NCI-H128 (cell line): ENCODE measurements around the gene PTGES2.

Source experiments
- DNase-seq: peaks from one replicate; lab custom pipeline; 2025; ENCODE audit not compliant: unreplicated experiment; lab: John Stamatoyannopoulos, UW

PTGES2 gene

DNA sequence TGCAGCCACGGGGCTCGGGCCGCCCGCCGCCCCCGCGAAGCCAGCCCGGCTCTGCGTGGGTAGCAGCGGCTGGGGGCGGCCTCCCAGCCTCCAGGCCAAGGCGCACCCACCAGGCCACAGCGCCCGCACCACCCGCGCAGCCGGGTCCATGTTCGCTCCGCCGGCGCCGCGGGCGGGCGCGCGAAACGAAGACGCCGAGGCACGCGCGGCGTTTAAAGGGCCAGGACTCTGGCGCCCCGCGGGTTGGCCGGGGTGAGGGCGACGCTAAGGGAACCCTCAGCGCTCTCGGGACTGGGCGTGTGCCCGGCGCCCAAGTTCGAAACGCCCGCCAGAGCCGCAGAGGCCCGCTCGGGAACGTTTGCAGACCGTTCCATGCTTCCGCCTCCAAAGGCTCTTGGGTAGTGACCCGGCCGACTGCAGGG, at the start of gene PTGES2:
PTGES2 (minus strand) TSS at position 162 of the 422 bp plus-strand sequence; CDS start at position 150, 12 bp downstream.
- peak; percentile 48 for DNase-seq

DNA sequence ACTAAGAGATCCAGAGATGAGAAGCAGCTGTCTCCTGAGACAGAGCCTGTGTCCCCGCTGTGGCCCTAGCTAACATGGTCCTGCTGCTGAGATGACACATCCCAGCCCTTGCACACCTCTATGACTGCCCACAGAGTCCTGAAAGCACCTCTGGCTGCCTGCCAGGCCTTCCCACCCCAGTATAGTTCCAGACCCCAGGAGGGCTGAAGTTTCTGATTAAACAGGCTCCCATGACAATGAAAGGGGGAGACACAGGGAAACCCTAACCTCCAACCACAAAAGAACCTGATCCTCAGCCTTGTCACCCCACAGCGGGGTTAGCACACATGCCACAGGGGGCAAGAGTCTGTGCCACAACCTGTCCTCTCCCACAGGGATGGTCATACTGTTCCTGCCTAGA, 48.2 kb upstream of the PTGES2 start:
- DNase-seq, result no peak

DNA sequence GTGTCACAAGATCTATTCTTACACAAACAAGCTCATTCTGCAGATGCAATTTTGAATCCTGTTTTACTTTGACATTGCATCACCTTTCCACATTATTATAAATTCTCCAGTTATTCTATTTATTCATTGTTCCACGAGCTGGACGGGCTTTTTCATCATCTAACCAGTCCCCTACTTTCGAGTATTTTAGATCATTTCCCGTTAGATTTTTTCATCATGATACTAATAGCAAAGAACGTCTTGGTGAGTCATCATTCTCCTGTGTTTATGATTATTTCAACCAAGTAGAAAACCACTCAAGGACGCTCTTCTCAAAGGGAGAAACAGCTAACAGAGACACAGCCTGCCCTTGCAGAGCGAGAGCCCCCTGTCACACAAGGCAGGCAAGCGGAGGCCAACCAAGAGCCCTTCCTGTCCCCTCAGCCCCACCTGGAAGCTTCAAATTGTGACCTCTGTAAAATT, 47.6 kb upstream of the PTGES2 start:
- no peak for DNase-seq

DNA sequence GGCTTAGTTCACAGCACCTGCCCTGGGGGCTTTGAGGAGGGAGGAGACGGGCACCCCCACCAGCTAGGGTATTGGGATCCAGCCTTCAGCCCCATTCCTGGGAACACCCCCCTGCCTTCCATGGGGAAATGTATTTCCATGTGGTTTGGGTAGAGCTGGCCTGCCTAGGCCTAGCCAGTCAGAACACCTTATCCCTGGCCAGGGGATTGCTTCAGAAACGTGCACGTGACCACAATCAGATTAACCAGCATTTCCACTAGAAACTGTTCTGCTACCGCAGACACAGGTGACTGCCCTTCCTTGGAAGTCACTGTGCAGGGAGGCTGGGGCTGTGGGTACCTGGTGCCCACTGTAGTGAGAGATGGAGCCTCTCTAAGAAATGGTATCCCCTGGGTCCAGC, 46.5 kb upstream of the PTGES2 start:
- DNase-seq, result no peak

DNA sequence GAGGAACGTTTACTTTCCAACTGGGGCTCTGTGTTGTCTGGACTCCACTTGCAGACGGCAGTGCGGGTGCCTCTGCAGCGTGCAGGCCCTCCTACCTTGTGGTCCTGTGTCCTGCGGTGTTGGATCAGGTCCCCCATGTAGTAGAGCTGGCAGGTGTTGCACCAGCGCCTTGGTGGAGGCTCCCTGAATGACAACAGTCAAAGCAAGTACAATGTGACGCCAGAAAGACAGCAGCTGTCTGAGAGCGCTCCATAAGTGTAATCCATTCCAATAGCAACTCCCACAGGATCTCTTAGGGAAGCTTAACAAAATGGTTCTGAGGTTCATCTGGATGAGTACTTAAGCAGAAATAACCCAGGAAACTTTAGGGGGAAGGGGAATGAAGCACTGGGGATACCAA, 42.4 kb upstream of the PTGES2 start:
- no peak for DNase-seq

DNA sequence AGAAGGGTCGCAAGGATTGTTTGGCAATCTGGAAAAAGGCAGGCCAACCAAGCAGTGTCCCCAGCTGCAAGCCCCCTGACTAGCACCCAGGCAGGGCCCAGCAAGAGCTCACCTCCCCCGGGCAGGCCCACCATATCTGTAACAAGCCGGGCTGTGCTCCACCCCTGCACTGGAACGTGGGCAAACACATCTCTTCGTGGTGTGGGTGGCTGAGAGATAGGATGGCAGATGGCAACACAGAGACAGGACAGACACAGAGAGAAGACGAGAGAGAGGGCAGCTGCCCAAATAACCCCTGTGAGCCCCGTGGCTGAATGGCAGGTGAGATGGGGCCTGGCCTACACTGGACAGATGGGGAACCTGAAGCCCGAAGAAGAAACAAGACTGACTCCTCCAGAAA, 42.0 kb upstream of the PTGES2 start:
- DNase-seq, result no peak

DNA sequence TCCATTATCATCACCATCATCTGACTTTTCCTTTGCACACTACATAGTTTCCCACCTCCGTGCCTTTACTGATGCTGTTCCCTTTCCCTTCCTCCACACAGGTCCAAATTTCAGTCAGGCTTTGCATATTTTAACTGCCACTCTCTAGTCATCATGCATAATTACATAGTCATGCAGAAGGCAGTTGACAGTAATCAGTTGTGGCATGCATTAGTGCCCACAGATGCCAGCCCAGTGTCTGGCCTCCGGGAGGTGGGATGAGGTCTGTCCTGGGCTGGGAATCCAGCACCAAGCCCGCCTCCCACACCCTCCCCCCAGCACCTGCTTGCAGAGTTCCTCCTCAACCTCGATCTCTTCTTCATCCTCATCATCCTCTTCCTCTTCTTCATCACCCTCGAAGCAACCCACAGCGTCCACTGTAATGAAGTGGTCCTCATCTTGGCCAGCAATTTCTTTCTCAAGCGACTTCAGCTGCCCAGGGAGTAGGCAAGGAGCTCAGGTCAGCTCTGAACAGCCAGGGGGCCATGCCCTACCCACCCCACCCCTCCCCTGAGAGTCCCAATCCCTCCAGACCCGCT, 41.3 kb upstream of the PTGES2 start:
- DNase-seq, result no peak

DNA sequence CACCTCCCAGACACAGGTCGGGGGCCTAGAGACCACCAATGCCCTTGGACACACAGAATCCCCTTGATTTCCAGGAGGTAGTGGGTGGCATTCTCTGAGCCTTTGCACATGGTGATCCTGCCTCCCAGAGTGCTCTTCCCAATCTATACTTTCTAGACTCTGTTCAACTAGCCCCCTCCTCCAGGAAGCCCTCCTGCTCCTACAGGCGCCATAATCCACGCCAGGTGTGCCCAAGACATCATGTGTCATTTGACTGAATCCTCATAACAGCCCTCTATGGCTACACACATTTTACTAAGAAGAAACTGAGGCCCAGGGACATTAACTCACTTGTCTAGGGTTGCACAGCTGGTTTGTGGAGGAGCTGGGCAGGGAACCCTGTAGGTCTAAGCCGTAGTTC, 39.7 kb upstream of the PTGES2 start:
- no peak for DNase-seq

DNA sequence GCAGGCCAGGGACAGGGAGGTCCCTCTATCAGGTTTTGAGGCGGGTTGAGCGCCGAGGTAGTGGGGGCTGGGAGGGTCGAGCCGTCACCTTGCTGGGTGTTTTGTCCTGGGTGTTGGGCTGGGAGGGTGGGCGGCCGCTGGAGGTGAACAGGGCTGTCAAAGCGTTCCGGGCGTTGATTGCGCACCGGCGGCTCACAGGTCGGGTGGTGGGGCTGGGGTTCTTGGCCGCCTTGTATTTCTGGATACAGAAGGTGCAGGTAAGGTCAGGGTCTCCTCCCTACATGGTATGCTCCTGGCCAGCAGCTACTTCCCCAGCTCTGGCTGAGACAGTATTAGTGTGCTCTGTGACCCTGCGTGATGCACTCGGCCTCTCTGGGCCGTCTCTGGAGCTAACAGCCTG, 38.6 kb upstream of the PTGES2 start:
- DNase-seq, result no peak

DNA sequence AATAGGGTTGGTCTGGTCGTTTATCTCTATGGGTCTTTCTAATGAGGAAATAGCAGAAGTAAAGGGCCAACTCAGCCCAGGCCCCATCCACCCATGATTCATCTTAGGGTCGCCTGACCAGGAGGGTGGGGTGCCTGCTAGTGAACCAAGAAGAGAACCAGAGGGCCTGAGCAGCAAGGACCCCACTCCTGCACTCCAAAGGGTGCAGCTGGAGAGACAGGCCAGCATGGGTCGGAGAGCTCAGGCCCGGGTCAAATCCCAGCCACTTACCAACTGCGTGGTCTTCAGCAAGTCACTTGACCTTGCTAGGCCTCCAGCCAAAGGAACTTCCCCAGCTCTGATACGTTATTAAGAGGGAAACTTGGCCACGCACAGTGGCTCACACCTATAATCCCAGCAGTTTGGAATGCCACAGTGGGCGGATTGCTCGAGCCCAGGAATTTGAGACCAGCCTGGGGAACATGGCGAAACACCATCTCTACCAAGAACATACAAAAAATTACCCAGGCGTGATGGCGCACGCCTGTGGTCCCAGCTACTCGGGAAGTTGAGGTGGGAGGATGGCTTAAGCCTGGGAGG, 36.9 kb upstream of the PTGES2 start:
- DNase-seq, result no peak

DNA sequence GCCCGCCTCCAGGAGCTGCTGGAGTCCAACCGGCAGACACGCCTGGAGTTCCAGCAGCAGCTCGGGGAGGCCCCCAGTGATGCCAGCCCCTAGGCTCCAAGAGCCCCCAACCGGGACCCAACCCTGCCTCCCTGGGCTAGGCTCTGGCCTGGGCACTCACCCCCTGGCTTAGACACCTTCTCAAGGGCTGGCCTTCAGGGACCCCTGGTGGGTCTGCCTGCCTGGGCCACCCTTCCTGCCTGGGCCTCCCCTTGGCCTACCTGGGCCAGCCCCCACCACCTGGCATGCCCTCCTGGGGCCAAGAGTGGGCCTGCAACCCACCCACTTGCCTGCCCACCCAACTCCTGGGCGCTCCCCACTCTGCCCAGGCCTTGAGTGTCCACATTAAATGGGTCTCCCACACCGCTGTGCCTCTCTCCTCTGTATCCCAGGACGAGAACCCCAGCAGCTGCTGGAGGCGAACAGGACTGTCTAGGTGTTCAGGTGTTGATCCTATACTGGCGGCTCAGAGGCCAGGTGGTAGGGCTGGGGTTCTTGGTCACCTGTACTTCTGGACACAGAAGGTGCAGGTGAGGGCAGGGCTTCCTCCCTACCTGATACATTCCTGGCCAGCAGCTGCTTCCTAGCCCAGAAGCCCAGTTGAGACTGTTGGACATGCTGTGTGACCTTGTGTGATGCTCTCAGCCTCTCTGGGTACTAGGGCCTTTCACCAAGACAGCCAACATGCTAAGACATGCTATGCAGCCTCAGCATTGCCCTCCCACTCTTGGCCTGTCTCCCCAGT, 36.2 kb upstream of the PTGES2 start:
- no peak for DNase-seq

DNA sequence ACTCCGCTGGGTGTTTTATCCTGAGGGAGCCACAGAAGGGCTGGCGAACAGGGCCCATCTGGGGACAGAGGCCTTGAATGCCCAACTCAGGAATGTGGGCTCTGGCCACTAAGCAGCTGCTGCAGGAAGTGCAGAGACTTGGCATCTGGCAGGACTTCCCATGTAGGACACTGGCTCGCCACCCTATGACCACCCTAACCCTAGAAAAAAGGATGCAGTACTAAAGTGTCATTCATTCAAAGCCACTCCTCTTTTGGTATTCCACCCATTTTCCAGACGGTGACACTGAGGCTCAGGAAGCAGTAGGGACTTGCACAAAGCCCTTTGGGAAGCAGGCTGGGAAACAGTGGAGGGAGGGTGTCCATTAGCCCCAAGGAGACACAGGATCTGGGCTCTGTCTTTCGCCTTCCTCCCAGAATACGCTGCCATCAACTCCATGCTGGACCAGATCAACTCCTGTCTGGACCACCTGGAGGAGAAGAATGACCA, 35.5 kb upstream of the PTGES2 start:
- no peak for DNase-seq

DNA sequence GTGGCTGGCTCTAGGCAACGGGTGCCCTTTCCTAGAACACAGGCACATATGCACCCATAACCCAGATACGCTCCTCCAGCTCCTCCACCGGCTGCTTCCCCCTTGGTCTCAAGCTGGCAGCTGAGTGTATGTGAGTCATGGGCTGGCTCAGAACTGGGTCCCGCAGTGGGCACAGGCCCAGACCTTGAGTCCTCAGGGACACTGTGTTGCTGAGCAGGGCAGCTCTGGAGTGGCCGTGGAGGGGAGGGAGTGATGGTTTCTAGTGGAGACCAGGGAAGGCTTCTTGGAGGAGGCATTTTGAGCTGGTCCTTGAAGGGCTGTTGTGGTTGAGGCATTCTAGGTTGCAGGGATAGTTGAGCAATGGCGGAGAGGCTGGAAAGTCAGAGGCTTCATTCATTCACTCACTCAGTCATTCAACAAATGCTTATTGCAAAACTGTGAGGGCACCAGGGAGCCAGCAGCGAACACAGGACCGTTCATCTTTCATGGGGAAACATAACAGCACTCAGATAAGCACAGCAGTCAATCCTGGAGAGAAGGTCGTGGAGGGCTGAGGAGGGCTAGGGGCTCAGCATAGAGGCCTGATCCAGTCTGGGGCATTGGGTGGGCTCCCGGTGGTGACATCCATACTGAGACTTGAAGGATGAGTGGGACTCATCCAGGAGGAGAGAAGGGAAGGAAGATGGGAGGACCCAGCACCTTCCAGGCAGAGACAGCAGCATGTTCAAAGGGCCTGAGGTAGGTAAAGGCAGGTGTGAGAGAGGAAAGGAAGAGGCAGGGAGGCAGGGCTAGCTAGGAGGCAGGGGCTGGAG, 34.9 kb upstream of the PTGES2 start:
- DNase-seq, result no peak

DNA sequence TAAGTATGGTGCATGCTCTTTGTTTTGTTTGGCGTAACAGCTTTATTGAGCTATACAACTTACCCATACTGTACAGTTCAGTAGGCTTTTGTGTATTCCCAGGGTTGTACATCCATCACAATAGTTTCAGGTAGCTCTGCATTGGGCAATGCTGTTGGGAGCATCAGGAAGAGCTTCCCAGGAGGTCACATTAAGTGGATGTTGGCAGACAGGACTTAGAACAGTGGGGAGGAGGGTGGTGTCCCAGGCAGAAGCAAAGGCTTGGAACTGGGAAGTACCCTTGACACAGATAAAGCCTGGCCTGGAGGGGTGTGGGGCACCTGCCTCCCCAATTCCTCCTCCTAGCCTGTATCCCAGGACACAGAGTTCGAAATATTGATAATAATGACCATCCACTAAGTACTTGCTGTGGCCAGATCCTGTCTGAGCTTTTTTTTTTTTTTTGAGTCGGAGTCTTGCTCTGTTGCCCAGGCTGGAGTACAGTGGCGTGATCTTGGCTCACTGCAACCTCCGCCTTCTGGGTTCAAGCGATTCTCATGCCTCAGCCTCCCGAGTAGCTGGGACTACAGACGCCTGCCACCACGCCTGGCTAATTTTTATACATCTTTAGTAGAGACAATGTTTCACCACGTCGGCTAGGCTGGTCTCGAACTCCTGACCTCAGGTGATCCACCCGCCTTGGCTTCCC, 33.8 kb upstream of the PTGES2 start:
- DNase-seq, result no peak

DNA sequence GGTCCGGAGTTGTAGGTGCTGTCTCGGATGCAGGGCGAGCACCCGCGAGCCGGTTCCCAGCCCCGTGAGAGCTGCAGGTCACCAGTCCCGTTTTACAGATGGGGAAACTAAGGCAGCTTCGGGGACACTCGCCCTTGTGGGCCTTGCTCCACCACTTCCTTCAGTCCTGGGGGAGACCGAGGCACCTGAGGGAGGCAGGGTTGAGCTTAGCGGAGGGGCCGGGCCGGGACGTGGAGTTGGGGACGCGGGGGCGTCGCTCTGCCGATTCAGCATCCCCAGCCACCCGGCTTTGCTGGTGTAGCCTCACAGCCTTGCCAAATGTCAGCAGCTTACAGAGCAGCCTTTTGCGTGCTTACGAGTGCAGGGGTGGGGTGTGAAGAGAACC, 33.1 kb upstream of the PTGES2 start:
- no peak for DNase-seq

DNA sequence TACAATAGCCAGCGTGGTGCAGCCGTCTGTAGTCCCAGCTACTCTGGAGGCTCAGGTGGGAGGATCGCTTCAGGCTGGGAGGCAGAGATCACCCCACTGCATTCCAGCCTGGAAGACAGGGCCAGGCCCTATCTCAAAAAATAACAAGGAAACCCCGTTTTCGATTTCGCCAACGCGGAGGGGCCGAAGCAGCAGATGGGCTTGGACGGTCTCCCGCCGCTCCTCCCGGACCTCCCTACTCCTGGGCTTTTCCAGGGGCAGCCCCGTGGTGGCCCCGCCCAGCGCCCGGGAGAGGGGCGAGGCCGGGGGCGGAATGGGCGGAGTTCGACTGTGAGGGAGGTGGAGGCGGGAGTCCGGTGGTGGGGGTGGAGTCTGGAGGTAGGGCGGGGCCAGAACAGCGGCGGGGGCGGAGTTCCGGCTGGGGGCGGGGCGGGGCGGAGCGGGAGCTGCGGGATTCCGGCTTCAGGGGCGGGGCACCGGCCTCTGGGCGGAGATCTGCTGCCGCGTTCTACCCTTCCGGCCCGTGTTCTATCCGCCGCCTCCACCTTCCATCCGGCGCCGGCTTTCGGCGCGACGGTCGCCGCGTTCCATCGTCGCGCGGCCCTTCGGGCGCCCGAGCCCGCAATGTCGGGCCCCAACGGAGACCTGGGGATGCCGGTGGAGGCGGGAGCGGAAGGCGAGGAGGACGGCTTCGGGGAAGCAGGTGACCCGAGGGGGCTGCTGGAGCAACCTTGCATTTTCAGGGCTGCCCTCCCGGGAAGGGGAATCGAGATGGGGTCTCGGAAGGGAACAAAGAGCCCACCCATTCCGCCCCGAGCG, 32.5 kb upstream of the PTGES2 start, which contains the start of gene BBLN:
BBLN (plus strand) TSS at position 482 of the 819 bp plus-strand sequence; CDS start at position 625, 143 bp downstream.
- peak; percentile 88 for DNase-seq

DNA sequence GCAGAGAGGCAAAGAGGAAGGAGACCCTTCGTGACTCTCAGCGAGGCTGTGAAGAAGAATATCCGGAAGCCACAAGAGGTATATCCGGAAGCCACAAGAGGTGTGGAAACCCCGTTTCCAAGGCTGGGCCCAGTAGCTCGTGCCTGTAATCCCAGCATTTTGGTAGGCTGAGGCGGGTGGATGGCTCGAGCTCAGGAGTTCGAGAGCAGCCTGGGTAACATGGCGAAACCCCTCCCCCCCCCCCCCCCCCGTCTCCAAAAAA, 31.9 kb upstream of the PTGES2 start:
- DNase-seq, result no peak

DNA sequence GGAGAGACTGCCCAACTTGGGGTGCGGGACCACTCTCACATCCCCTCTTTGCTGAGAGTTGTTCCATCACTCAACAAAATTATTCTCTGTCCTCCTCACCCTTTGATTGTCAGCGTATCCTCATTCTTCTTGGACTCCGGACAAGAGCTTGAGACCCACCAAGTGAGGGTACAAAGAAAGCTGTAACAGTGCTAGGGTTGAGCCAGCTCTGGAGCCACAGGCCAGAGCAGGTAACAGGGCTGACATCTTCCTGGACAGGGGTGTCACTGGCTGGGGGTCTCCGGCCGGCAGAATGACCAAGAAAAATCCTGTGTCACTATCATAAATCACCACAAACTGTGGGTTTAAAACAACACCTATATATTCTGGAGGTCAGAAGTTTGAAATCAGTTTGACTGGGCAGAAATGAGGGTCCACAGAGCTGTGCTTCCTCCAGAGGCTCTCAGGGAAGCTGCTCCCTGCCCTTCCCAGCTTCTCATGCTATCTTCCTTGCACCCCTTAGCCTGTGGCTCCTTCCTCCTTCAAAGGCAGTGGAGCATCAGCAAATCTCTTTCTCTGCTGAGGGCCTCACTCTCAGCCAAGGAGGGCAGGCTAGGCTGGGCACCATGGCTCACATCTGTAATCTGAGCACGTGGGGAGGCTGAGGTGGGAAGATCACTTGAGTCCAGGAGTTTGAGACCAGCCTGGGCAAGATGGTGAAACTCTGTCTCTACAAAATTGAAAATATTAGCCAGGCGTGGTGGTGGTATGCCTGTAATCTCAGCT, 28.4 kb upstream of the PTGES2 start:
- no peak for DNase-seq

DNA sequence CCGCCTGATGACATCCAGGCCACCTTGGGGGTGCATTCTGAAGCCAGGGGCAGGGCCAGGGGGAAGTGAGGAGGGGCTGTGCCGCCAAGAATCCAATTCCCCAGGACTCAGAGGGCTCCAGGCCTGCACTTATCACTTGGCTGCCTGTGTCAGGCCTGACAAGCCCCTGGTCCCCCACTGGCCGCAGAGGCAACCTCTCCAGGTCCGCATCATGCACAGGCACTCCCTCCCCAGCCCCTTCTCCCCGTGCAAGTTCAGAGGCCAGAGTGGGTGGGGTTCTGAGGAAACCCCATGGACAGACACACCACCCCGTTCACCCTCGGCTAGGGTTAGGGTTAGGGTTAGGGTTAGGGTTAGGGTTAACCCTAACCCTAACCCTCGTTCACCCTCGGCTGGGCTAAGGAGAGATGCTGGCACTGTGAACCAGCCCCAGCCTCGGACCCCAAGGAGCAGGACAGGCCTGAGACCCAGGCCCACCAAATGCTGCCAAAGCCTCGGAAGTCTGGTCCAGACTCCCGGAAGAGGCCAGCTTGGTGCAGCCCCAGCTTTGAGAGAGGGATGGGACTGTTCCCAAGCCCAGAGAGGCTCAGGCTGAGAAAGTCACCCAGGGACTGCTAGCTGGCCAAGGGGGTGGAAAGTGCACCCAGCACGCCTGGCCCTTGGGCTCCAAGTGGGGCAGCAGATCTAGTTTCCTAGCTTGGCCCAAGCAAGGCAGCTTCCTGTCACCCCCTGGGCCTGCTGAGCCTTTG, 26.6 kb upstream of the PTGES2 start:
- no peak for DNase-seq
